GM19043 (cell line): ENCODE results near the gene FBRSL1.

Experiments used
- ATAC-seq: cut with Tn5 transposase; IDR thresholded peaks from one replicate; pipeline ENCODE4 v1.9.1; 2021; ENCODE audit warnings: low read depth; ENCODE audit not compliant: unreplicated experiment

The FBRSL1 gene

DNA sequence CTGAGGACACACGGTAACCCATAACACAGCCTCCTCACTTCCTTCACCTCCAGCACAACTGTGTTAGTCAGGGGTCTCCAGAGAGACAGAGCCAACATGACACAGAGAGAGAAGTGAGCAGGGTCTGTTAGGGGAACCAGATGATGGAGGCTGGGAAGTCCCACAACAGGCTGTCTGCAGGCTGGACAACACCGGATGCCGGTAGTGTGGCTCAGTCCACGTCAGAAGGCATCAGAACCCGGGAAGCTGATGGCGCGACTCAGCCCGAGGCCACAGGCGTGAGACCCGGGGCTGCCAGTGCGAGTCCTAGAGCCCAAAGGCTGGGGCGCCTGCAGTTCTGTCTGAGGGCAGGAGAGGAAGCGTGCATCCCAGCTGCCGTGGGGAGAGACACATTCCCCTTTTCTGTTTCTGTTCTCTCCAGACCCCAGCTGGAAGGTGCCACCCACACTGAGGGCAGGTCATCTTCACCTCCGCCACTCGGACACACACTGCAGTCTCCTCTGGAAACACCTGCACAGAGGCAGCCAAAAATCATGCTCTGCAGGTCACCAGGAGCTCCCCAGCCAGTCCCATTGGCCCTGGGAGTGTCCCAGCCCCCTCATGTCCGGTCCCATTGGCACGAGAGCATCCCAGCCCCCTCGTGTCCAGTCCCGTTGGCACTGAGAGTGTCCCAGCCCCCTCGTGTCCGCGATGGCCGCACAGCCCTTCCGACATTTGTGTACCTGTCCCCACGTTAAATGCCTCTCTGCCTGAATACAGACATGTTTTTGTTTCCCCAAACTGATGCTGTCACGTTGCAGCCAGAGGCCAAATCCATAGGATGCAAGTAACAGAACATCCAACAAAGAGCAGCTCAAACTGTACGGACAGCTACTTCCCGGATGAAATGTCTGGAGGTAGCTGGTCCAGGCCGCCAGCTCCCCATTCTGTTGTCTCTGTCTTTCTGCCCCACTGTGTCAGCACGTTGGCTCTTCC, 7.9 kb upstream of the FBRSL1 start:
- no peak for ATAC-seq

DNA sequence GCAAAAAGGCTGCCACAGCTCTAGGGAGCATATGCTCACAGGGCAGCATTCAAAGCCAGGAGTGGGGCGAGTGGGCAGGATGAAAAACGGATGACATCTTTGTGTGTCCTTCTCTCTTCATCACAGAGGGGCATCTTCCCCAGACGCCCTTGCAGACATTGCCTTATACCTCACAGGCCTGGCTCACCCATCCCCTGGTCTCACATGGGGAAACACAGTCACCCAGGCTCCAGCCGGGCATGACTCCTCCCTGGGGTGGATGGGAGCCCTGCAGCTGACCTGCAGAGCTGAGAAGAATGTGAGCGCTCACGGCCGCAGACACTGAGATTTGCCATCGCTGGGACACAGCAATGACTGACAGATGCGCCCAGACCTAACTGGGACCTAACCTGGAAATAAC, 7.2 kb upstream of the FBRSL1 start:
- ATAC-seq, result no peak

DNA sequence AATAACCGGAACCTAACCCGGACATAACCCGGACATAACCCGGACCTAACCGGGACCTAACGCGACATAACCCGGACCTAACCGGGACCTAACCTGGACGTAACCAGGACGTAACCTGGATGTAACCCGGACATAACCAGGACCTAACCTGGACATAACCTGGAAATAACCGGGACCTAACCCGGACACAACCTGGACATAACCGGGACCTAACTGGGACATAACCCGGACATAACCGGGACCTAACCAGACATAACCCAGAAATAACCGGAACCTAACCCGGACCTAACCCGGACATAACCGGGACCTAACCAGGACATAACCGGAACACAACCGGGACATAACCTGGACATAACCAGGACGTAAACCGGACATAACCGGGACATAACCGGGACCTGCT, 6.7 kb upstream of the FBRSL1 start:
- no peak for ATAC-seq

DNA sequence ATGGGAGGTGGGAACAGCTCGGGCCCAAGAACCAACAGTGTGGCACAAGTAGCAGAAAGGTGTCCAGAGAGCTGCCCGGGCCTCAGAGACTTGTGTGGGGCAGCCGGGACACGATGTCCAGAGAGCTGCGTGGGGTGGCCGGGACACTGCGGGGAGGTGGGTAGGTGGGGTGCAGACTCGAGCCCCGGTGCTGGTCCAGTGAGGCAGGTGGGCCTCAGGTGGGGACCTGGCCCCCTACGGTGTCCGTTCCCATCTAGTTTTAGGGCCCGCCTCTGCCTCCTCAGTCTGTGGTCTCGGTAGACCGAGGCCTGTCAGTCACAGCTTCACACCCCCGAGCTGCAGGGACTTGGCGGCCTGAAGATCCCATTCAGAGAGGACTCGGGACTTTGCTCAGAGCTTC, 6.3 kb upstream of the FBRSL1 start:
- ATAC-seq, result no peak

DNA sequence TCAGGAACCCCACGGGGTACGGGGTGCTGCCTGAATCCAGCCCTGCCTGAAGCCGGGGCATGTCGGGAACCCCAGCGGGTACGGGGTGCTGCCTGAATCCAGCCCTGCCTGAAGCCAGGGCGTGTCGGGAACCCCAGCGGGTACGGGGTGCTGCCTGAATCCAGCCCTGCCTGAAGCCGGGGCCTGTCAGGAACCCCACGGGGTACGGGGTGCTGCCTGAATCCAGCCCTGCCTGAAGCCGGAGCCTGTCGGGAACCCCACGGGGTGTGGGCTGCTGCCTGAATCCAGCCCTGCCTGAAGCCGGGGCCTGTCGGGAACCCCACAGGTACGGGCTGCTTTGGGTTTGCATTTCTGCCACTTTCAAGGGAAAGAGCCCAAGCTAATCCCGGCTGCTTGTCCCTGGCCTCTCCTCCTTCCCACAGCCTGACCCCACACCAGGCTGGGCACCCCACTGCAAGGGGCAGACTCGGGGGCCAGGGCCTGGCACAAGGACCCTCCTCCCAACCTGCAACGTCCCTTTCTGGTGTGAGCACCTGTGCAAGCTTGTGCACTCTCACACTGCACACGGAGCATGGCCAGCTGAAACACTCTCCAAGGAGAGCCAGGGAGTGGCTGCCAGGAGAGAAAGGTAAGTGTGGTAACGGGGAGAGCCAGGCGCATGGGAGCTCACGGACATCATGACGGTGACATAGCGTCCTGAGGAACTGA, 5.6 kb upstream of the FBRSL1 start:
- ATAC-seq, result no peak

DNA sequence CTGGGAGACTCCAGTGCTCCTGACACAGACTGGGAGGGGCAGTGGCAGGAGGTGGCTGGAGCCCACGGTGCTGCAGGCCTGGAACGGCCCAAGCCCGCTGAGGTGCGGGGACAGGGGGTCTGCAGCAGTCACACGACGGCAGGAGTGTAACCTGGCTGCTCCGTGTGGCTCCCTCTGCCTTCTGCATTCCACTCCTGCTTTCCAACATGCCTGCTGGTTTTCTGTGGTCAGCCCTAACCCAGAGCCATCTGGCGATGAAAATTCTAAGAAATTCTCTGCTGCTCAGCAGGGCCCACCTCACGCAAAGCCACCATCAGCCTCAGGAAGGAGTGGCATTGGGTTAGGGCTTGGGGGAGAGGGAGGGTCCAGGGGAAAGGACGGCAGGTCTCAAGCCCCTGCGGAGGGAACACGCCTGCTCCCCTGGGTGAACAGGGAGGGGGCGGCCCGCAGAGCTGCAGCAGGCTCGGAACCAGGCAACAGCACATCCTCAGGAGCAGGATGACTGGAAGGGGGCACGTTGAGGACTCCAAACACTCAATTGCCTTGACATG, 5.0 kb upstream of the FBRSL1 start:
- no peak for ATAC-seq

DNA sequence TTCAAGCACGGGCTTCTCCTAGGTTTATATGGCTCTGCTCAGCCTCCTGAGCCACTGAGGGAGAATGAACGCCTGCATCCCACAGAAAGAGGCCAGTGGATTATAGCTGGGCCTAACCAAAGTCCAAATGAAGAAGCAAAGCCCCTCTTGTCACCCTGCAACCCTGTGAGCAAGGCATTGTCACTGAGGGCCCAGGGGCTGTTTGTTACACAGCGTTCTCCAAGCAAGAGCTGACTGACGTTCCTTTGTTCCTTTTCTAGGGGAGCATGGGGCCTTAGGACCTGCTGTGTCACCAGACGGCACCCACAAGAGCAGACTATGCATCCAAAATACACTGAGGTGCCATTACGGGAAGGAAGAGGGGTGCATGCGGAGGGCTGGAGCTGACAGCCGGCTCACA, 4.3 kb upstream of the FBRSL1 start:
- ATAC-seq, result no peak

DNA sequence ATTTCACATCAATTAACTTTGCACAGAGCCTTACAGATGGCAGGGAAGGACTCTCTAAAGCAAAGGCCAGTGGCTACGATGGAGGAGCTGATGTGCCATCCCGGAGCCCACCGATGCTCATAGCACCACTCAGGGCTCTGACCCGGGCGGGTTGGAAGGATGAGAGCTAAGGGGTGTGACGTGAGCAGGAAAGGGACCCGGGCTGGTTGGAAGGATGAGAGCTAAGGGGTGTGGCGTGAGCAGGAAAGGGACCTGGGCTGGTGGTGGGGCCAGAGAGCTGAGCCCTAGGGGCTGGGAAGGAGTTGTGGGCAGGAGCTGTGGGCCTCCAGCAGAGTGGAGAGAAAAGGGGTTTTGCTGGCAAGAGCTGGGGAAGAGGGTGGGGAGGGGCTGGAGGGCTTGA, 3.8 kb upstream of the FBRSL1 start:
- ATAC-seq, result no peak

DNA sequence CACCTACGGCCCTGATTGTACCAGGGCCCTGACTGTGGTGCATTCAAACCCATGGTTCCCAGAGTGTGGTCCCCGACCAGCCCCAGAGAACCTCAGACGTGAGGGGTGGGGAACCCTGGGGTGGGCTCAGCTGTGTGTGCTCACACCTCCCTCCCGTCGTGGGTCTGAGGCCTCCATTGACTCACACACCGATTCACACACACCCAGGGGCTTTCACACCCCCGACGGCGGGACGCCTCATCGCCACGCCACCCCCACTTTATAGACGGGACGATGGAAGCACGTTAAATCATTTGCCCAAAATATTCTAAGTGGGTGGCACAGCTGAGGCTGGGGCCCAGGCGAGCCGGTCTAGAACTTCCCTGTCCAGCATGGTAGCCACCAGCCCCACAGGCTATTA, 3.4 kb upstream of the FBRSL1 start:
- no peak for ATAC-seq

DNA sequence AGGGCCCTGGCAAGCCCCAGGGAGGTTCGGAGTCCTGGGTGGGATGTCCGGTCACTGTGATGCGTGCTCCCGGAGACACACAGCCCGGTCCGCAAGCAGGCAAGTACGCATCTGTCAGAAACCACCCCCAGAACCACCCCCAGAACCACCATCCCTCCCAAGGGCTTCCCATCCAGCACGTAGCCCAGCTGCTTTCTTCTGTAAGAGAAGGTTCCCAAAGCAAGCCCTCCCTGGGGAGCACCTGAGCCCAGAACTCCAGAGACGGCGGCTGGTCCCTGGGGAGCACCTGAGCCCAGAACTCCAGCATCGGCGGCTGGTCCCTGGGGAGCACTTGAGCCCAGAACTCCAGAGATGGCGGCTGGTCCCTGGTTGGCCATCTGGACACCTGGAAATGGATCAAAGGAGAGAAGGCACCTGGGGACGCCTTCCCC, 2.6 kb upstream of the FBRSL1 start:
- ATAC-seq, result no peak

DNA sequence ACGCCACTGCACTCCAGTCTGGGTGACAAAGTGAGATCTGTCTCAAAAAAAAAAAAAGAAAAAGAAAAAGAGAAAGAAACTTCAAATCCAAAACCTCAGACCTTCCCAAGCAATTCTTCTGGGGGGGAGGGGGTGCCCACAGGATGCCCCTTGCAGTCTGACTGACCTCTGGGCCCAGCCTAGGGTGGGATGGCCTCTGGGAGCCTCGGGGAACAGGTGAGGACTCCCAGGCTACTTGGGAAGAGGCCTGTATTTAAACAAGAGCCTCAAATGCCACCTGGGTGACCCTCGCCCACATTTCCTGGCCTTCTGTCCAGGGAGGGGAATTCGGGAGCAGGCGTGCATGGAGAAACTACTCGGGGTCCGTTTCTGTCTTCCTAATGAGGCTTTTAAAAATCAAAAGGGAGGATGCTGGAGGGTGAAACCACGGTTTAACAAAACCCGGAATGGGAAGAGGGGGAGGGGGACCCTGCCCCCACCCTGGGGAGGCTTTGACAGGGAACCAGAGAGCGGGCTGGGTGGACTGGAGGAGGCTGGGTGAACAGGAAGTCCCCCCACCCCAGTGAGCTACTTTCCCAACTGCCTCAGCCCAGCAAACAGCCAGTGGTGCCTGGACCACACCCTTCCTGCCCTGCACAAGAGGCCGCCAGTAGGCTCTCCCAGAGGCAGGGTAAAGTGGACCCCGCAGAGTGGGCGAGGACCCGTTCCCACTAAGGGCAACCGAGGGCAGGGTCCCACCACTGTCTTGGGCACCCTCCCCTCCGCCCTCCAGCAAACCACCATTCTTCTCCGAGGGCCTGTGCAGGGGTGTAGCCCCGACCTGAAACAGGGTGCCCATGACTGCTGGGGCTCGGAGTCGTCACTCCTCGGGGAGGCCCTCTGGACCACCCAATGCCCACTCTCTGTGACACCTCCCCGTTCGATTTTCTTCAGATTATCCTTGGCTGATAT, 1.5 kb upstream of the FBRSL1 start:
- no peak for ATAC-seq

DNA sequence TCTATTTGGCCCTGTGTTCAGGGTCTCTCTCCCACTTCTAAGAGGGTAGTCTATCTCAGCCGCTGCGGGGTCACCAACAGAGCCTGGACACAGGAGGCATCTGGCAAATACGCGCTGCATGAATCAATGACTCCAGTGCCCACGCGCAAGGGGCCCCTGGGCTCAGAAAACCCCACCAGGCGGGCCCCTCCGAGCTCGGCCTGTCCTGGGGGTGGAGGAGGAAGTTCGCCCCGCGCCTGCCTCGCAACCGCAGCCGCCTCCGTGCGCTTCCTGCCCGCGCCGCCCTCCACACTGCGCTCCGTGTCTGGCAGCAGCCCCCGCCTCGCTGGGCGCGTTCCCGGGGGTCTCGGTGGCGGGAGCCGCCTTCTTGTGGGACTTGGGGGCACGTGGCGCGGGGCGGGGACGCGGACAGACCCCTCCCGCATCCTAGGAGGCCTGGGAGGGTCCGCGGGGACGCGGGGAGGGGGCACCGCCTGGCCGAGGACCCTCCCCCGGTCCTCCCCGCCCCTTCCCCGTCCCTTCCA, 811 bp upstream of the FBRSL1 start:
- ATAC-seq, result no peak

DNA sequence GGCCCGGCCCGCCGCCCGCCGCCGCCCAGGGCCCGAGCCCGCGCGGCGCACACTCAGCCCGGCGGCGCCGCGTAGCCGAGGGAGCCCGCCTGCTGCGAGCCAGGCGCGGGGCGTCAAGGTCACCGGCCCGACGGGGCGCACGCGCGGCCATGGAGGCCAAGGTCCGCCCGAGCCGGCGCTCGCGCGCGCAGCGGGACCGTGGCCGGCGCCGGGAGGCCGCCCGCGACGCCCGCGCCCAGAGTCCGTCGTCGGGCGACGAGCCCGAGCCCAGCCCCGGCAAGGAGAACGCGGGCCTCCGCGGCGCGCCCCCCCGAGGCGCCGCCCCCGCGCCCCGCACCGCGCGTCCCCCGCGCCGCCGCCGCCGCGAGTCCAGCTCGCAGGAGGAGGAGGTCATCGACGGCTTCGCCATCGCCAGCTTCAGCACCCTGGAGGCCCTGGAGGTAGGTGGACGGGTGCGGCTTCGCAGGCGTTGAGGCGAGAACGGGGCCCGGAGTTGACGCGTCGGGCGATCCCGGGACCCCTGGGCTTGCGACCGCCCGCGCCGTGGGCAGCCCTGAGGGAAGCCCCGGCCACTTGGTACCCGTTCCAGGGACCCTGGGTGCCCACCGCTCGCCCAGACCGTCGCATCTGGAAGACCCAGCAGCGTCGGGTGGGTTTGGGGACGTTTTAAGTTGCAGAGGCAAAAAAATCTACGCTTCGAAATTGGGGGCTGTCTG, 629 bp downstream of the FBRSL1 start:
- ATAC-seq, result no peak

DNA sequence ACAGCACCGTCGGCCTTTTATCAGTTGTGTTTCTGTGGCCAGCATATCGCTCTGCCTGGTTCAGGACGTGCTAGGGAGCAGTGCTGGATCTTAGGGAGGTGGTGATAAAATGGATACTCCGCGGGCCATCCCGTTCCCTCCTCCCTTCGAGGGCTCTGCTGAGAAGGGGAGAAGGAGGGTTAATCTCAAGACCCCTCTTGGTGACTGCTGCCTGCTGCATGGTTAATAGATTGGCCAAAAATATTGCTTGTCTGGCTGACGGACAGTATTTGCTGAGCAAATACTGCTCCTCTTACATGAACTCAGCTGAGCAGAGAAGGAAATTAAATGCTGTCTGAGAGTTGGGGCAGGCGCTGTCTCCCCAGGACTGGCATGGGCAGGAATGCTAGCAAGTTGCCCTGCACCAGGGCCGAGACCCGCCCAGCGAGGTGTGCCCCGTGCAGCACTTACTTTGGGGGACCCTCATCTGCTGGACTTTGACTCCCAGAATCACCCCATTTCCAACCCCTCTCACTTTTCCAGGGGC, 1.2 kb downstream of the FBRSL1 start:
- ATAC-seq, result no peak

DNA sequence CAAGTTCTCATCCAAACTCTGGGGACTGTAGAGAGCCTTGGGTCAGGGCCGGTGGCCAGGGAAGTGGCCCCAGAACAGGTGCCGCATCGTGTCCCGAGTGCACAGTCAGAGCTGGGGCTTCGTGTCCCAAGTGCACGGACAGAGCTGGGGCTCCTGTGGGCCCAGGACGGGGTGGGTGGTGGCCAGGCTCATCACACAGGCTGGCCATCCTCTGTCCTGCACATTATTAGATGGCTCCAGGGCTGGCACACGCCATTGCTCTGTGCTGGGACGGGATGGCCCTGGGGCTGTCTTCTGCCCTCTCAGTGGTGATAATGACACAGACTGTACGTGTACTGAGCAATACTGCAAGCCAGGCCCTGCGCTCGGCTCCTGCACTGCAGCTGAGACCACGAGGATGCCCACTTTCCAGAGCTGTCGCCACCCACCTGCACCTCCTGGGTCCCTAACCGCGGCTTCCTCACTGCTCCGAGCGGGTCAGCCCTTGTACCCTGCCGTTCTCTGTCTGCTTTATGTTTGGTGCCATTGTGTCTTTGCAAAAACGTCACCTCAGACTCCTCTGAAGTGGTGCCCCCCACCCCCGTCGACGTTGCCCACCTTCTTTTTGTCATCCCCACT, 1.9 kb downstream of the FBRSL1 start:
- ATAC-seq, result no peak

DNA sequence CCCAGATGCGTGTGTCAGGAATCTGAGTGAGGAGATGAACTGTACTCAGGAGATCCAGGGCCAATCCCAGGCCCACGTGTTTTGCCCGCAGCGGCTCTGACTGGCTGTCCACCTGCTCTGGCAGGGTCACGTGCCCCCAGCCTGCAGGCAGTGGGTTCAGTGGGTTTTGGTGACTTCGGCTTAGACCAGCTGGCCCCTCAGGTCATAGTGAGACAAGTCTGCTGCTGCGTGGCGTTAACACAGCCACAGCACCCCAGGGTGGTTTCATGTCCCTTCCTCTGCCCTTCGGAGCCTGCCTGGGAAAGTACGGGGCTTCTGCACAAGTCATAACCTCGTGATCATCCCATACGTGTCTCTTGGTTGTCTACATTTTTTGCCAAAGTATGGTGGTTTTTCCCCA, 2.6 kb downstream of the FBRSL1 start:
- no peak for ATAC-seq

DNA sequence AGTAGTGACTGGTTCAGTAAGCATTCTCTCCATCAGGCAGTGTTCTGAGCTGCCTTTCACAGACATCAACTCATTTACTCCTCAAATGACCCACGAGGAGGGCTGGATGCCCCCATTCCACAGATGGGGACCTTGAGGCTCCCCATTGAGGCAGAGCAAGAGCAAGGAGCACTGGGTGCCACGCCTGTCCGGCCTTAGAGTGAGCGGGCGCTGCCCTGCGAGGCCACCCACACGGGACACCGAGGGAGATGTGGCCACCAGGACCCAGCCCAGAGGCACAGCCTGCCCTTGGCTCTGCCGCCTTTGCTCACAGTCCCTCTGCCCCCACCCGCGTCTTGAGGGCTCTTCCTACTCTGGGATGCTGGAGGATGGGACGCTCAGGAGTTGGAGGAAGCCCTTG, 3.0 kb downstream of the FBRSL1 start:
- ATAC-seq, result no peak

DNA sequence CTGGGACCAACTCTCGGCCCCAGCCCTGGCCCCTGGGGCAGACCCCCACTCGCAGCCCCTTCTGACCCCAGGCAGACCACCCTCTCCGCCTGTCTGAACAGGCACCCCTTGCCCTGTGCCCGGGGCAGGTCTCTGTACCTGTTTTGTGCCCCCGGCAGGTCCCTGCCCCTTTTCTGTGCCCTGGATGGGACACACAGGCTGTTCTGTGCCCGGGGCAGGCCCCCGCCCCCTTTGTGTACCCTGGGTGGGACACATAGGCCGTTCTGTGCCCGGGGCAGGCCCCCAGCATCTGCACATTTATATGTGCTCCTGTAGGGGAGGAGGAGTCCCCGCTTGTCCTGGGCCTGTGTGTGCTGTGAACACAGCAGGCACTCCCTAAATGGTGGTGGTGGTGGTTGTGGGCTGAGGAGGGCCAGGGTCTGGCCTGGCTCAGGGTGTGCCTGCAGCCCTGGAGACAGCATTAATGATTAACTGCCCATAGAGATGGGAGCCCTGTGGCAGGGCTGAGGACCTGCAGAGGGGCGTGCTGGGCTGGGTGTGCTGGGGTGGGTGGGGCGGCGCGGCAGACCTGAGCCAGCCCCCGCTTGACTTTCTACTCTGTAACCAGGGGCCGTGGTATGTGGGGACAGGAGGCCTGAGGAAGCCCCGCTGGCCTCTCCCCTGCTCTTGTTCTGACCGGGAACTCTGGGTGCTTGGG, 3.7 kb downstream of the FBRSL1 start:
- ATAC-seq, result no peak
